H9 (cell line): ENCODE measurements around the gene ULK4. TPM values are rescaled to one million over a fixed set of nuclear protein-coding genes. Genes with fewer than 3 reads are reported as not detected.

Source experiments
- DNase-seq: peaks from one replicate; pipeline ENCODE4 v3.0.0-alpha.2; 2017
- H2AFZ ChIP-seq: one replicate; pipeline ENCODE4 v1.6.1; 2013; ENCODE audit warnings: mild to moderate bottlenecking, low read length, control low read depth, moderate library complexity
- H2AK5ac ChIP-seq: 2 replicates; pipeline ENCODE4 v1.6.1; 2013; ENCODE audit warnings: low read length, control low read depth, mixed read lengths; ENCODE audit not compliant: insufficient read length
- H2BK120ac ChIP-seq: one replicate; pipeline ENCODE4 v1.6.1; 2013; ENCODE audit warnings: low read depth, mild to moderate bottlenecking, low read length, control low read depth, inconsistent platforms; ENCODE audit not compliant: poor library complexity, severe bottlenecking
- H2BK12ac ChIP-seq: 2 replicates; pipeline ENCODE4 v1.6.1; 2013; ENCODE audit warnings: low read length, control low read depth, mixed read lengths, low read depth; ENCODE audit not compliant: insufficient read length
- H2BK15ac ChIP-seq: 2 replicates; pipeline ENCODE4 v1.6.1; 2013; ENCODE audit warnings: low read depth, low read length, control low read depth
- H2BK20ac ChIP-seq: one replicate; pipeline ENCODE4 v1.6.1; 2013; ENCODE audit warnings: low read depth, mild to moderate bottlenecking, low read length, control low read depth, inconsistent platforms; ENCODE audit not compliant: poor library complexity, severe bottlenecking
- H2BK5ac ChIP-seq: 2 replicates; pipeline ENCODE4 v1.6.1; 2013; ENCODE audit warnings: low read length, control low read depth, mixed read lengths; ENCODE audit not compliant: insufficient read length
- H3K14ac ChIP-seq: 2 replicates; pipeline ENCODE4 v1.6.1; 2013; ENCODE audit warnings: low read length, control low read depth; ENCODE audit not compliant: insufficient read depth
- H3K18ac ChIP-seq: 2 replicates; pipeline ENCODE4 v1.6.1; 2013; ENCODE audit warnings: low read depth, mild to moderate bottlenecking, mixed read lengths, low read length, control low read depth; ENCODE audit not compliant: insufficient read length
- H3K23ac ChIP-seq: 2 replicates; pipeline ENCODE4 v1.6.1; 2013; ENCODE audit warnings: low read length, control low read depth, mixed read lengths, low read depth; ENCODE audit not compliant: insufficient read length
- H3K23me2 ChIP-seq: 2 replicates; pipeline ENCODE4 v1.6.1; 2013; ENCODE audit warnings: low read depth, mild to moderate bottlenecking, mixed read lengths, low read length, control low read depth; ENCODE audit not compliant: insufficient read length, poor library complexity, severe bottlenecking
- H3K27ac ChIP-seq: 2 replicates; pipeline ENCODE4 v1.5.1; 2013; ENCODE audit warnings: low read length, control low read depth, mixed read lengths, low read depth; ENCODE audit not compliant: insufficient read length
- H3K27me3 ChIP-seq: 2 replicates; pipeline ENCODE4 v1.6.1; 2013; ENCODE audit warnings: low read length, control low read depth, inconsistent platforms; ENCODE audit not compliant: insufficient read depth
- H3K4ac ChIP-seq: 2 replicates; pipeline ENCODE4 v1.6.1; 2013; ENCODE audit warnings: low read depth, mild to moderate bottlenecking, control low read depth, inconsistent platforms, low read length, moderate library complexity
- H3K4me1 ChIP-seq: 2 replicates; pipeline ENCODE4 v1.6.1; 2013; ENCODE audit warnings: low read length, control low read depth, inconsistent platforms; ENCODE audit not compliant: insufficient read depth
- H3K4me2 ChIP-seq: 2 replicates; pipeline ENCODE4 v1.6.1; 2013; ENCODE audit warnings: low read length, control low read depth, mixed read lengths; ENCODE audit not compliant: insufficient read length, insufficient read depth
- H3K56ac ChIP-seq: 2 replicates; pipeline ENCODE4 v1.6.1; 2013; ENCODE audit warnings: low read depth, mild to moderate bottlenecking, mixed read lengths, low read length, control low read depth; ENCODE audit not compliant: insufficient read length
- H3K79me1 ChIP-seq: 2 replicates; pipeline ENCODE4 v1.6.1; 2013; ENCODE audit warnings: low read depth, mild to moderate bottlenecking, moderate library complexity, low read length, control low read depth, inconsistent platforms; ENCODE audit not compliant: insufficient read depth, poor library complexity, severe bottlenecking
- H3K79me2 ChIP-seq: 2 replicates; pipeline ENCODE4 v1.6.1; 2013; ENCODE audit warnings: low read length, control low read depth, inconsistent platforms; ENCODE audit not compliant: insufficient read depth
- H3K9ac ChIP-seq: 2 replicates; pipeline ENCODE4 v1.6.1; 2013; ENCODE audit warnings: low read length, control low read depth, mixed read lengths; ENCODE audit not compliant: insufficient read length; ENCODE audit errors: extremely low read depth
- H3K9me3 ChIP-seq: one replicate; pipeline ENCODE4 v1.6.1; 2013; ENCODE audit warnings: low read depth, low read length, inconsistent platforms; ENCODE audit not compliant: control insufficient read depth
- H3T11ph ChIP-seq: one replicate; pipeline ENCODE4 v1.6.1; 2013; ENCODE audit warnings: mild to moderate bottlenecking, low read length, control low read depth, inconsistent platforms
- H4K20me1 ChIP-seq: one replicate; pipeline ENCODE4 v1.6.1; 2013; ENCODE audit not compliant: control insufficient read depth, insufficient read length, insufficient read depth
- H4K5ac ChIP-seq: 2 replicates; pipeline ENCODE4 v1.6.1; 2013; ENCODE audit warnings: low read depth, mild to moderate bottlenecking, mixed read lengths, low read length, control low read depth; ENCODE audit not compliant: insufficient read length
- H4K8ac ChIP-seq: replicated peaks from 2 replicates; pipeline ENCODE4 v1.6.1; 2013; ENCODE audit warnings: low read length, control low read depth, mixed read lengths, low read depth; ENCODE audit not compliant: insufficient read length
- H4K91ac ChIP-seq: 2 replicates; pipeline ENCODE4 v1.6.1; 2013; ENCODE audit warnings: low read depth, mild to moderate bottlenecking, moderate library complexity, mixed read lengths, low read length, control low read depth; ENCODE audit not compliant: insufficient read length
- H3K27ac Mint-ChIP-seq, 3 experiments: 2 replicates in 2 of 3; 3 replicates in 1 of 3; pipeline ENCODE4 v1.8.0; 2020 to 2021; ENCODE audit warnings: mixed read lengths in 3 of 3, mild to moderate bottlenecking in 1 of 3, moderate library complexity in 1 of 3
- H3K27me3 Mint-ChIP-seq: 2 replicates; pipeline ENCODE4 v1.8.0; 2021; ENCODE audit warnings: low read depth, mild to moderate bottlenecking, moderate library complexity, mixed read lengths
- H3K36me3 Mint-ChIP-seq, 3 experiments: 2 replicates in 2 of 3; 3 replicates in 1 of 3; pipeline ENCODE4 v1.8.0; 2020 to 2021; ENCODE audit warnings: low read depth in 3 of 3, mixed read lengths in 3 of 3; ENCODE audit not compliant: insufficient read depth in 1 of 3
- H3K4me1 Mint-ChIP-seq, 2 experiments: 2 replicates each; pipeline ENCODE4 v1.8.0; 2020; ENCODE audit warnings: mixed read lengths in 2 of 2
- H3K4me3 Mint-ChIP-seq, 2 experiments: 2 replicates in 1 of 2; 3 replicates in 1 of 2; pipeline ENCODE4 v1.8.0; 2020 to 2021; ENCODE audit warnings: mild to moderate bottlenecking in 2 of 2, mixed read lengths in 2 of 2, moderate library complexity in 1 of 2
- H3K9me3 Mint-ChIP-seq, 2 experiments: 2 replicates in 1 of 2; 3 replicates in 1 of 2; pipeline ENCODE4 v1.8.0; 2020; ENCODE audit warnings: mild to moderate bottlenecking in 2 of 2, mixed read lengths in 2 of 2, moderate library complexity in 1 of 2
- WGBS: extraction: QIAGEN DNeasy Blood & Tissue Kit; methylation state at CpG from one replicate; pipeline ENCODE4 v1.1.7; 2013; ENCODE audit warnings: missing lambda C conversion rate, low lambda C conversion rate, mixed read lengths; ENCODE audit not compliant: insufficient read length; ENCODE audit errors: extremely low coverage; 5-methylcytosine and 5-hydroxymethylcytosine counted together
- total RNA-seq: library from RNA; stranded (reverse); gene quantifications from 2 replicates; pipeline ENCODE4 v1.2.1, GENCODE V29; 2021
- TF ChIP-seq, protein P1 (sequence below): fragments of 200-600 bp; sonication (generic); conservative IDR thresholded peaks from 3 replicates; pipeline ENCODE4 v1.8.0; 2021; ENCODE audit warnings: antibody characterized with exemption, mild to moderate bottlenecking

Gene ULK4
- total RNA-seq, 1 experiment from 2014 or later, result 12.9 TPM

DNA sequence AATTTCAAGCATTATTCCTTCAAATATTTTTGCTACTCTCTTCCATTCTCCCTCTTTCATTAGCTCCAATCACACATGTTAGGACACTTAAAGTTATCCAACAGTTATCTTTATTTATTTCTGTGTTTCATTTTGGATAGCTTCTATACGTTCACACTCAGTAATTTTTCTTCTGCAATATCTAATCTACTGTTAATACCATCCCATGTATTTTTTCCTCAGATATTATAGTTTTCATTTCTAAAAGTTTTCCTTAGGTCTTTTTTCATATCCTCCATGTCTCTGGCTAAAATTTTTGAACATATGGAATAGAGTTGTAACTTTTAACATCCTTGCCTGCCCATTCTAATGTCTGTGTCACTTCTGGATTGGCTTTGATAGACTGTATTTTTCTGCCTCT, 689.2 kb downstream of the ULK4 start:
- Histone ChIP-seq H3K23me2 (no peaks in the 10 kb centered on the region), H4K8ac (no peak overlapping the region), H2BK15ac (no peak overlapping the region), H3K4me1 (no peaks in the 10 kb centered on the region; the same call in 1 of the 2 replicates), H3T11ph (no peak overlapping the region), H3K79me1 (no peaks in the 10 kb centered on the region), H4K20me1 (no peaks in the 10 kb centered on the region), H2BK20ac (no peak overlapping the region), H3K79me2 (no peaks in the 10 kb centered on the region), H4K5ac (no peak overlapping the region), H2BK12ac (no peak overlapping the region), H3K18ac (no peak overlapping the region), H3K4me2 (no peak overlapping the region), H3K23ac (no peak overlapping the region), H2BK5ac (no peak overlapping the region), H3K14ac (no peak overlapping the region), H2AFZ (no peak overlapping the region), H3K9ac (no peak overlapping the region), H2BK120ac (no peak overlapping the region), H2AK5ac (no peak overlapping the region), H3K56ac (no peak overlapping the region), H4K91ac (no peak overlapping the region), H3K27me3 (no peaks in the 10 kb centered on the region), H3K4ac (no peak overlapping the region), H3K27ac (no peak overlapping the region), H3K9me3 (no peaks in the 10 kb centered on the region)
- peaks cover 0 to 8% (median 0%) of the 10 kb centered on the region in 3 experiments; a peak in 5 of 7 replicates for H3K36me3 Mint-ChIP-seq
- H3K4me3 Mint-ChIP-seq, result no peak overlapping the region
- TF ChIP-seq, protein P1, sequence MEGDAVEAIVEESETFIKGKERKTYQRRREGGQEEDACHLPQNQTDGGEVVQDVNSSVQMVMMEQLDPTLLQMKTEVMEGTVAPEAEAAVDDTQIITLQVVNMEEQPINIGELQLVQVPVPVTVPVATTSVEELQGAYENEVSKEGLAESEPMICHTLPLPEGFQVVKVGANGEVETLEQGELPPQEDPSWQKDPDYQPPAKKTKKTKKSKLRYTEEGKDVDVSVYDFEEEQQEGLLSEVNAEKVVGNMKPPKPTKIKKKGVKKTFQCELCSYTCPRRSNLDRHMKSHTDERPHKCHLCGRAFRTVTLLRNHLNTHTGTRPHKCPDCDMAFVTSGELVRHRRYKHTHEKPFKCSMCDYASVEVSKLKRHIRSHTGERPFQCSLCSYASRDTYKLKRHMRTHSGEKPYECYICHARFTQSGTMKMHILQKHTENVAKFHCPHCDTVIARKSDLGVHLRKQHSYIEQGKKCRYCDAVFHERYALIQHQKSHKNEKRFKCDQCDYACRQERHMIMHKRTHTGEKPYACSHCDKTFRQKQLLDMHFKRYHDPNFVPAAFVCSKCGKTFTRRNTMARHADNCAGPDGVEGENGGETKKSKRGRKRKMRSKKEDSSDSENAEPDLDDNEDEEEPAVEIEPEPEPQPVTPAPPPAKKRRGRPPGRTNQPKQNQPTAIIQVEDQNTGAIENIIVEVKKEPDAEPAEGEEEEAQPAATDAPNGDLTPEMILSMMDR, result no peak
- no peaks in the 10 kb centered on the region; the same call in 1 of the 2 replicates for H3K27me3 Mint-ChIP-seq
- WGBS, result no CpG with 5 or more reads among the region's 1 CpG
- no peak for DNase-seq
- H3K9me3 Mint-ChIP-seq, result peaks cover 8 to 12% of the 10 kb centered on the region in 2 experiments; a peak in 4 of 5 replicates
- H3K4me1 Mint-ChIP-seq, result peaks cover 7 to 8% of the 10 kb centered on the region in 2 experiments
- no peak overlapping the region for H3K27ac Mint-ChIP-seq
